HepG2 (cell line): ENCODE data around the gene TTC23. TPM values are rescaled to one million over a fixed set of nuclear protein-coding genes. Genes with fewer than 3 reads are reported as not detected.

Experiments
- FLYWCH1 ChIP-seq: sonication (generic); formaldehyde crosslinking; IDR thresholded peaks from 2 replicates; pipeline ENCODE4 v1.8.1; 2023; ENCODE audit warnings: mild to moderate bottlenecking, missing genetic modification reagents
- FOSL2 ChIP-seq: sonication (generic); formaldehyde crosslinking; IDR thresholded peaks from 2 replicates; pipeline ENCODE4 v1.4.0; 2020; ENCODE audit warnings: missing genetic modification reagents
- FOXO4 ChIP-seq: sonication (generic); formaldehyde crosslinking; conservative IDR thresholded peaks from 2 replicates; pipeline ENCODE4 v1.8.1; 2023; ENCODE audit warnings: missing genetic modification reagents
- HNF4A ChIP-seq: sonication (generic); formaldehyde crosslinking; IDR thresholded peaks from 2 replicates; pipeline ENCODE4 v1.4.0; 2020; ENCODE audit warnings: missing genetic modification reagents
- HNRNPUL1 ChIP-seq: fragments of 200-400 bp; formaldehyde crosslinking; IDR thresholded peaks from 2 replicates; pipeline ENCODE4 v1.6.1; 2017; ENCODE audit warnings: low read depth, mild to moderate bottlenecking, low read length, moderate library complexity
- NBN ChIP-seq: fragments of 450-650 bp; conservative IDR thresholded peaks from 2 replicates; pipeline ENCODE4 v1.6.1; 2017
- PLRG1 ChIP-seq: fragments of 450-650 bp; conservative IDR thresholded peaks from 2 replicates; pipeline ENCODE4 v1.6.1; 2016
- SETDB1 ChIP-seq: sonication (generic); formaldehyde crosslinking; IDR thresholded peaks from 2 replicates; pipeline ENCODE4 v1.5.1; 2020; ENCODE audit warnings: missing genetic modification reagents, mild to moderate bottlenecking, borderline replicate concordance
- SMAD3 ChIP-seq: sonication (generic); formaldehyde crosslinking; IDR thresholded peaks from 2 replicates; pipeline ENCODE4 v1.4.0; 2020; ENCODE audit warnings: missing genetic modification reagents
- TCF7L2 ChIP-seq: IDR thresholded peaks from 2 replicates; pipeline ENCODE4 v1.6.1; 2011; ENCODE audit warnings: mild to moderate bottlenecking, low read depth, low read length, moderate library complexity
- TSC22D2 ChIP-seq: sonication (generic); formaldehyde crosslinking; IDR thresholded peaks from 2 replicates; pipeline ENCODE4 v1.5.1; 2020; ENCODE audit warnings: missing genetic modification reagents, mild to moderate bottlenecking, borderline replicate concordance
- WIZ ChIP-seq: sonication (generic); formaldehyde crosslinking; IDR thresholded peaks from 2 replicates; pipeline ENCODE4 v1.5.1; 2020; ENCODE audit warnings: mild to moderate bottlenecking, missing genetic modification reagents
- ZBTB46 ChIP-seq: sonication (generic); formaldehyde crosslinking; IDR thresholded peaks from 2 replicates; pipeline ENCODE4 v1.4.0; 2020; ENCODE audit warnings: mild to moderate bottlenecking, missing genetic modification reagents, borderline replicate concordance
- ZNF264 ChIP-seq: sonication (generic); formaldehyde crosslinking; IDR thresholded peaks from 2 replicates; pipeline ENCODE4 v1.4.0; 2020; ENCODE audit warnings: missing genetic modification reagents
- ZNF512 ChIP-seq: sonication (generic); formaldehyde crosslinking; IDR thresholded peaks from 2 replicates; pipeline ENCODE4 v1.4.0; 2020; ENCODE audit warnings: mild to moderate bottlenecking, missing genetic modification reagents
- ZNF616 ChIP-seq: sonication (generic); formaldehyde crosslinking; IDR thresholded peaks from 2 replicates; pipeline ENCODE4 v1.5.0; 2020; ENCODE audit warnings: low read depth, mild to moderate bottlenecking, missing genetic modification reagents
- ZNF781 ChIP-seq: sonication (generic); formaldehyde crosslinking; IDR thresholded peaks from 2 replicates; pipeline ENCODE4 v1.5.1; 2020; ENCODE audit warnings: borderline replicate concordance, mild to moderate bottlenecking, missing genetic modification reagents; ENCODE audit errors: not compliant biosample characterization
- ZNF816 ChIP-seq: sonication (generic); formaldehyde crosslinking; IDR thresholded peaks from 2 replicates; pipeline ENCODE4 v1.8.0; 2022; ENCODE audit warnings: missing genetic modification reagents, mild to moderate bottlenecking, borderline replicate concordance
- ZSCAN31 ChIP-seq: sonication (generic); formaldehyde crosslinking; IDR thresholded peaks from 2 replicates; pipeline ENCODE4 v1.5.0; 2020; ENCODE audit warnings: low read depth, mild to moderate bottlenecking, missing genetic modification reagents
- polyA plus RNA-seq, 8 experiments: library from polyadenylated mRNA; depleted of rRNA in 3 of 8; stranded (reverse) in 7 of 8; unstranded in 1 of 8; fragments of >200 nt; fragmentation: Illumina TruSeq in 4 of 8; extraction: Trizol in 4 of 8; gene quantifications; 2 replicates each; pipeline versions ENCODE4 v1.2.1 to v1.2.3, GENCODE V29; 2011 to 2016; ENCODE audit warnings: low read depth in 4 of 8, missing spikeins in 1 of 8, mixed read lengths in 1 of 8; ENCODE audit not compliant: insufficient read depth in 1 of 8
- total RNA-seq, 5 experiments: library from RNA; depleted of rRNA; stranded (reverse); fragments of >200 nt; fragmentation: Illumina TruSeq; extraction: Trizol; gene quantifications; 2 replicates each; pipeline ENCODE4 v1.2.3, GENCODE V29; 2016; ENCODE audit warnings: low read depth in 1 of 5
- TF ChIP-seq, protein P1 (sequence below): sonication (generic); formaldehyde crosslinking; IDR thresholded peaks from 2 replicates; pipeline ENCODE4 v1.4.0; 2020; ENCODE audit warnings: low read depth, missing genetic modification reagents
- TF ChIP-seq, protein P2 (sequence below): sonication (generic); formaldehyde crosslinking; IDR thresholded peaks from 2 replicates; pipeline ENCODE4 v1.8.1; 2023; ENCODE audit warnings: mild to moderate bottlenecking, missing genetic modification reagents

The TTC23 gene
- total and polyA plus RNA-seq, 2 of the 13 experiments (the other 11 are each of a cell fraction or from before 2014, with no cell fraction given) = 1.6 to 11.7 TPM

DNA sequence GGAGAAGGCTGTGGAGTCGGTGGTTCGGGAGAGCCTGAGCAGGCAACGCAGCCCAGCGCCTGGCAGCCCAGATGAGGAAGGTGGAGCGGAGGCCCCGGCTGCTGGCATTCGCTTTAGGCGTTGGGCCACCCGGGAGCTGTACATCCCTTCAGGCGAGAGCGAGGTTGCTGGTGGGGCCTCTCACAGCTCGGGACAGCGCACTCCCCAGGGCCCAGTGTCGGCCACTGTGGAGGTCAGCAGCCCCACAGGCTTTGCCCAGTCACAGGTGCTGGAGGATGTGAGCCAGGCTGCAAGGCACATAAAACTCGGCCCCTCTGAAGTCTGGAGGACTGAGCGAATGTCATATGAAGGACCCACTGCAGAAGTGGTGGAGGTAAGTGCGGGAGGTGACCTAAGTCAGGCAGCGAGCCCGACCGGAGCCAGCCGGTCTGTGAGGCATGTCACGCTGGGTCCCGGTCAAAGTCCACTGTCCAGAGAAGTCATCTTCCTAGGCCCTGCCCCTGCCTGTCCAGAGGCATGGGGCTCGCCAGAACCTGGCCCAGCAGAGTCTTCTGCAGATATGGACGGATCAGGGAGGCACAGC, 117.8 kb downstream of the TTC23 start (continued):
- TF ChIP-seq FOSL2 (CRISPR knock-in tag) (peak; percentile 64), ZNF264 (CRISPR knock-in tag) (no peak), ZSCAN31 (no peak; the same call in 1 of the 2 replicates), HNRNPUL1 (no peak), TCF7L2 (no peak), SMAD3 (CRISPR knock-in tag) (peak; percentile 40; the same call in 1 of the 2 replicates), ZBTB46 (CRISPR knock-in tag) (no peak), SETDB1 (CRISPR knock-in tag) (no peak), ZNF512 (CRISPR knock-in tag) (no peak), NBN (no peak), FOXO4 (no peak), FLYWCH1 (CRISPR knock-in tag) (no peak), ZNF616 (no peak), PLRG1 (no peak), WIZ (0 out of 2 replicates have a peak, but pooled peaks have one; percentile 63), TSC22D2 (CRISPR knock-in tag) (no peak), ZNF781 (CRISPR knock-in tag) (no peak), HNF4A (CRISPR knock-in tag) (peak; percentile 96), ZNF816 (CRISPR knock-in tag) (no peak)
- TF ChIP-seq, protein P1, sequence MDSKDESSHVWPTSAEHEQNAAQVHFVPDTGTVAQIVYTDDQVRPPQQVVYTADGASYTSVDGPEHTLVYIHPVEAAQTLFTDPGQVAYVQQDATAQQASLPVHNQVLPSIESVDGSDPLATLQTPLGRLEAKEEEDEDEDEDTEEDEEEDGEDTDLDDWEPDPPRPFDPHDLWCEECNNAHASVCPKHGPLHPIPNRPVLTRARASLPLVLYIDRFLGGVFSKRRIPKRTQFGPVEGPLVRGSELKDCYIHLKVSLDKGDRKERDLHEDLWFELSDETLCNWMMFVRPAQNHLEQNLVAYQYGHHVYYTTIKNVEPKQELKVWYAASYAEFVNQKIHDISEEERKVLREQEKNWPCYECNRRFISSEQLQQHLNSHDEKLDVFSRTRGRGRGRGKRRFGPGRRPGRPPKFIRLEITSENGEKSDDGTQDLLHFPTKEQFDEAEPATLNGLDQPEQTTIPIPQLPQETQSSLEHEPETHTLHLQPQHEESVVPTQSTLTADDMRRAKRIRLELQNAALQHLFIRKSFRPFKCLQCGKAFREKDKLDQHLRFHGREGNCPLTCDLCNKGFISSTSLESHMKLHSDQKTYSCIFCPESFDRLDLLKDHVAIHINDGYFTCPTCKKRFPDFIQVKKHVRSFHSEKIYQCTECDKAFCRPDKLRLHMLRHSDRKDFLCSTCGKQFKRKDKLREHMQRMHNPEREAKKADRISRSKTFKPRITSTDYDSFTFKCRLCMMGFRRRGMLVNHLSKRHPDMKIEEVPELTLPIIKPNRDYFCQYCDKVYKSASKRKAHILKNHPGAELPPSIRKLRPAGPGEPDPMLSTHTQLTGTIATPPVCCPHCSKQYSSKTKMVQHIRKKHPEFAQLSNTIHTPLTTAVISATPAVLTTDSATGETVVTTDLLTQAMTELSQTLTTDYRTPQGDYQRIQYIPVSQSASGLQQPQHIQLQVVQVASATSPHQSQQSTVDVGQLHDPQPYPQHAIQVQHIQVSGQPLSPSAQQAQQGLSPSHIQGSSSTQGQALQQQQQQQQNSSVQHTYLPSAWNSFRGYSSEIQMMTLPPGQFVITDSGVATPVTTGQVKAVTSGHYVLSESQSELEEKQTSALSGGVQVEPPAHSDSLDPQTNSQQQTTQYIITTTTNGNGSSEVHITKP (CRISPR knock-in tag) = 0 out of 2 replicates have a peak, but pooled peaks have one; percentile 55
- TF ChIP-seq, protein P2, sequence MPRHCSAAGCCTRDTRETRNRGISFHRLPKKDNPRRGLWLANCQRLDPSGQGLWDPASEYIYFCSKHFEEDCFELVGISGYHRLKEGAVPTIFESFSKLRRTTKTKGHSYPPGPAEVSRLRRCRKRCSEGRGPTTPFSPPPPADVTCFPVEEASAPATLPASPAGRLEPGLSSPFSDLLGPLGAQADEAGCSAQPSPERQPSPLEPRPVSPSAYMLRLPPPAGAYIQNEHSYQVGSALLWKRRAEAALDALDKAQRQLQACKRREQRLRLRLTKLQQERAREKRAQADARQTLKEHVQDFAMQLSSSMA (CRISPR knock-in tag) = no peak
